PC-9 (cell line): Measurements from ENCODE around the gene SAG.

Experiments
- EZH2 ChIP-seq: fragments of 200-600 bp; sonication (generic); IDR thresholded peaks from 2 replicates; pipeline ENCODE4 v1.8.0; 2017; ENCODE audit warnings: antibody characterized with exemption, low read depth
- TF ChIP-seq, protein P1 (sequence below): fragments of 200-600 bp; sonication (generic); conservative IDR thresholded peaks from 2 replicates; pipeline ENCODE4 v1.6.1; 2017; ENCODE audit warnings: mixed run types, antibody characterized with exemption, mild to moderate bottlenecking, moderate library complexity

DNA sequence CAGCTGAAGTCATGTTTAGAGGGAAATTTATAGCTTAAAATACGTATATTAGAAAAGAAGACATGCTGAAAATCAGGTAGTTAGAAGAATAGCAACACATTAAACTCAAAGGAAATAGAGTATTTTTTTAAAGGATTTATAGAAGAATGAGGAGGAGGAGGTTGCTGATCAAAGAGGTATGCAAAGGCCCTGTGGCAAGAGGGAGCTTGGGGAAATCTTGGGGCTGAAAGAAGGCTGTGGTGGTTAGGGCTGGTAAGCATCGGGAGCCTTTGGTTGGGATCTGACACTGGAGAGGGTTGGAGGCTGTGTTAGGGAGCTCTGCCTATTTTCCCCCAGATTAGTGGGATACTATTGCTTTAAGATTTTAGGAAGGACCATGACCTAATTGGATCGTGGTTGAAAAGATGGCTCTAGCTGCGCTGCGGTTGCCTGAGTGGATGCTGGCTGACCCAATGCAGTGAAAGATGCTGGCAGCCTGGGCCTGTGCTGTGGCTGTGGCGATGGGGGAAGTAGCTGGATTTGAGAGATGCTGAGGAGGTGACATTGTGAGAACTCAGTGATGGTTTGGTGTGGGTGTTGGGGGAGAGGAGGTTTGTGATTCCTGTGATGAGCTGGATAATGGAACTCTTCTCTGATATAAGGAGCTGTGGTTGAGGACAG is 58.4 kb downstream of the SAG start:
- TF ChIP-seq, protein P1, sequence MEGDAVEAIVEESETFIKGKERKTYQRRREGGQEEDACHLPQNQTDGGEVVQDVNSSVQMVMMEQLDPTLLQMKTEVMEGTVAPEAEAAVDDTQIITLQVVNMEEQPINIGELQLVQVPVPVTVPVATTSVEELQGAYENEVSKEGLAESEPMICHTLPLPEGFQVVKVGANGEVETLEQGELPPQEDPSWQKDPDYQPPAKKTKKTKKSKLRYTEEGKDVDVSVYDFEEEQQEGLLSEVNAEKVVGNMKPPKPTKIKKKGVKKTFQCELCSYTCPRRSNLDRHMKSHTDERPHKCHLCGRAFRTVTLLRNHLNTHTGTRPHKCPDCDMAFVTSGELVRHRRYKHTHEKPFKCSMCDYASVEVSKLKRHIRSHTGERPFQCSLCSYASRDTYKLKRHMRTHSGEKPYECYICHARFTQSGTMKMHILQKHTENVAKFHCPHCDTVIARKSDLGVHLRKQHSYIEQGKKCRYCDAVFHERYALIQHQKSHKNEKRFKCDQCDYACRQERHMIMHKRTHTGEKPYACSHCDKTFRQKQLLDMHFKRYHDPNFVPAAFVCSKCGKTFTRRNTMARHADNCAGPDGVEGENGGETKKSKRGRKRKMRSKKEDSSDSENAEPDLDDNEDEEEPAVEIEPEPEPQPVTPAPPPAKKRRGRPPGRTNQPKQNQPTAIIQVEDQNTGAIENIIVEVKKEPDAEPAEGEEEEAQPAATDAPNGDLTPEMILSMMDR, result no peak
- TF ChIP-seq EZH2, result no peak
